Esophagus (tissue), 2 donors: ENCODE results near the gene SULT4A1. TPM values are rescaled to one million over a fixed set of nuclear protein-coding genes. Genes with fewer than 3 reads are reported as not detected.

Experiments
- H3K27ac ChIP-seq, 2 donors: one replicate each; pipeline ENCODE4 v1.5.1; 2013; ENCODE audit warnings: low read depth in 2 of 2, mild to moderate bottlenecking in 2 of 2, inconsistent platforms in 1 of 2, low read length in 1 of 2, moderate library complexity in 1 of 2
- H3K27me3 ChIP-seq, 2 donors: one replicate each; pipeline ENCODE4 v1.6.1; 2013; ENCODE audit warnings: low read length in 2 of 2, control low read depth in 1 of 2, mild to moderate bottlenecking in 1 of 2; ENCODE audit not compliant: insufficient read depth in 2 of 2, control insufficient read depth in 1 of 2
- H3K36me3 ChIP-seq, 2 donors: one replicate each; pipeline ENCODE4 v1.6.1; 2013; ENCODE audit warnings: low read length in 1 of 2; ENCODE audit not compliant: control insufficient read depth in 2 of 2, insufficient read depth in 2 of 2
- H3K4me1 ChIP-seq, 2 donors: one replicate each; pipeline ENCODE4 v1.6.1; 2013; ENCODE audit warnings: low read length in 1 of 2; ENCODE audit not compliant: control insufficient read depth in 2 of 2, insufficient read depth in 2 of 2
- H3K4me3 ChIP-seq, 2 donors: one replicate each; pipeline ENCODE4 v1.5.1; 2013; ENCODE audit warnings: low read length in 2 of 2, mild to moderate bottlenecking in 2 of 2, low read depth in 1 of 2, moderate library complexity in 1 of 2
- H3K9me3 ChIP-seq, 2 donors: one replicate each; pipeline ENCODE4 v1.6.1; 2013; ENCODE audit warnings: mild to moderate bottlenecking in 2 of 2, low read depth in 1 of 2, low read length in 1 of 2, moderate library complexity in 1 of 2; ENCODE audit not compliant: control insufficient read depth in 2 of 2, insufficient read depth in 1 of 2
- WGBS, 2 donors: extraction: QIAGEN DNeasy Blood & Tissue Kit; methylation state at CpG; one replicate each; pipeline ENCODE4 v1.1.7; 2013; 5-methylcytosine and 5-hydroxymethylcytosine counted together
- polyA plus RNA-seq, 2 donors: library from polyadenylated mRNA; stranded (reverse); fragments of 200-250 nt; gene quantifications; one replicate each; pipeline ENCODE4 v1.2.3, GENCODE V29; 2013
- donor health status: healthy with polysubstance abuse.
- donor health status: Bipolar disorder and iron deficiency.

SULT4A1 gene
- polyA plus RNA-seq, 2 donors: 0.01 TPM; not detected in 1

- H3K4me1 ChIP-seq: no peaks in the 10 kb centered on the region
- no peaks in the 10 kb centered on the region for H3K36me3 ChIP-seq
- no peaks in the 10 kb centered on the region for H3K27me3 ChIP-seq
- 82 to 92% methylated on average over 1 of the region's 1 CpG for WGBS, 2 donors
- no peak overlapping the region for H3K27ac ChIP-seq
- H3K9me3 ChIP-seq: no peaks in the 10 kb centered on the region
- H3K4me3 ChIP-seq: no peak overlapping the region
These were observed 61.3 kb downstream of the SULT4A1 start for GRCh38 chr22:43800970-43801369.

GRCh38 chr22:43798492-43798891 is 63.8 kb downstream of the SULT4A1 start:
- Histone ChIP-seq H3K4me1 (no peaks in the 10 kb centered on the region), H3K27me3 (no peaks in the 10 kb centered on the region), H3K27ac (no peak overlapping the region), H3K9me3 (no peaks in the 10 kb centered on the region), H3K4me3 (no peak overlapping the region), H3K36me3 (no peaks in the 10 kb centered on the region)
- 69 to 72% methylated on average over 5 of the region's 5 CpGs for WGBS, 2 donors

- 73 to 74% methylated on average over 8 of the region's 8 CpGs for WGBS, 2 donors
- no peaks in the 10 kb centered on the region for H3K4me1 ChIP-seq
- no peak overlapping the region for H3K27ac ChIP-seq
- H3K9me3 ChIP-seq: no peaks in the 10 kb centered on the region
- H3K36me3 ChIP-seq: no peaks in the 10 kb centered on the region
- H3K4me3 ChIP-seq: no peak overlapping the region
- no peaks in the 10 kb centered on the region for H3K27me3 ChIP-seq
These were observed 65.7 kb downstream of the SULT4A1 start for GRCh38 chr22:43796567-43796966.

- no peaks in the 10 kb centered on the region for H3K27me3 ChIP-seq
- H3K36me3 ChIP-seq: no peaks in the 10 kb centered on the region
- no peaks in the 10 kb centered on the region for H3K9me3 ChIP-seq
- no peaks in the 10 kb centered on the region for H3K4me1 ChIP-seq
- no peak overlapping the region for H3K4me3 ChIP-seq
- 87 to 88% methylated on average over 7 of the region's 7 CpGs for WGBS, 2 donors
- no peak overlapping the region for H3K27ac ChIP-seq
These were observed 67.0 kb downstream of the SULT4A1 start for GRCh38 chr22:43795320-43795719.

- Histone ChIP-seq H3K4me3 (no peak overlapping the region), H3K27ac (no peak overlapping the region), H3K9me3 (no peaks in the 10 kb centered on the region), H3K36me3 (no peaks in the 10 kb centered on the region), H3K27me3 (no peaks in the 10 kb centered on the region), H3K4me1 (no peaks in the 10 kb centered on the region)
- WGBS, 2 donors: 66% methylated on average over 5 of the region's 5 CpGs
These were observed 69.4 kb downstream of the SULT4A1 start for GRCh38 chr22:43792905-43793304.

- H3K4me1 ChIP-seq: no peaks in the 10 kb centered on the region
- no peaks in the 10 kb centered on the region for H3K9me3 ChIP-seq
- H3K4me3 ChIP-seq: no peak overlapping the region
- WGBS, 2 donors: 21 to 29% methylated on average over 7 of the region's 7 CpGs
- H3K36me3 ChIP-seq: no peaks in the 10 kb centered on the region
- peak overlapping the region in 1 of 2 donors; percentile 45 for H3K27ac ChIP-seq
- H3K27me3 ChIP-seq: no peaks in the 10 kb centered on the region
These were observed 72.9 kb downstream of the SULT4A1 start for GRCh38 chr22:43789452-43789851.

GRCh38 chr22:43783777-43784176 is 78.5 kb downstream of the SULT4A1 start:
- Histone ChIP-seq H3K27ac (no peak overlapping the region), H3K4me3 (no peak overlapping the region), H3K36me3 (no peaks in the 10 kb centered on the region), H3K4me1 (no peaks in the 10 kb centered on the region), H3K9me3 (no peaks in the 10 kb centered on the region), H3K27me3 (no peaks in the 10 kb centered on the region)
- 96 to 98% methylated on average over 2 of the region's 2 CpGs for WGBS, 2 donors

GRCh38 chr22:43782448-43782847 is 79.9 kb downstream of the SULT4A1 start:
- Histone ChIP-seq H3K4me3 (no peak overlapping the region), H3K27me3 (no peaks in the 10 kb centered on the region), H3K4me1 (no peaks in the 10 kb centered on the region), H3K36me3 (no peaks in the 10 kb centered on the region), H3K9me3 (no peaks in the 10 kb centered on the region), H3K27ac (no peak overlapping the region)
- 80 to 83% methylated on average over 3 of the region's 3 CpGs for WGBS, 2 donors

- H3K36me3 ChIP-seq: no peaks in the 10 kb centered on the region
- no peaks in the 10 kb centered on the region for H3K27me3 ChIP-seq
- no peak overlapping the region for H3K27ac ChIP-seq
- no peak overlapping the region for H3K4me3 ChIP-seq
- no peaks in the 10 kb centered on the region for H3K4me1 ChIP-seq
- WGBS, 2 donors: 36 to 52% methylated on average over 4 of the region's 4 CpGs
- no peaks in the 10 kb centered on the region for H3K9me3 ChIP-seq
These were observed 85.0 kb downstream of the SULT4A1 start for GRCh38 chr22:43777286-43777685.

- H3K27ac ChIP-seq: no peak overlapping the region
- WGBS, 2 donors: 73 to 88% methylated on average over 8 to 9 of the region's 9 CpGs
- H3K36me3 ChIP-seq: no peaks in the 10 kb centered on the region
- H3K27me3 ChIP-seq: no peaks in the 10 kb centered on the region
- H3K9me3 ChIP-seq: no peaks in the 10 kb centered on the region
- no peaks in the 10 kb centered on the region for H3K4me1 ChIP-seq
- no peak overlapping the region for H3K4me3 ChIP-seq
These were observed 86.1 kb downstream of the SULT4A1 start for GRCh38 chr22:43776081-43776670.
